Measurements from ENCODE around the gene XXYLT1.
"Not testable (repeated sequence)": the region's sequence is repeated elsewhere in the genome, so short reads cannot be mapped to it uniquely, and the experiment has no call there.

The XXYLT1 gene

GRCh38 chr3:195226900-195227447 is 44.0 kb downstream of the XXYLT1 start:
- no peak for DNase-seq (ENCODE audit: low read depth in 2 of 2)

GRCh38 chr3:195226445-195226844 is 44.5 kb downstream of the XXYLT1 start:
- DNase-seq (ENCODE audit: low read depth in 2 of 2) = no peak

- no peak for DNase-seq (ENCODE audit: low read depth in 2 of 2)
Observed at GRCh38 chr3:195224980-195225580, 45.9 kb downstream of the XXYLT1 start.

GRCh38 chr3:195224156-195224979 is 46.6 kb downstream of the XXYLT1 start:
- DNase-seq (ENCODE audit: low read depth in 2 of 2) = no peak

GRCh38 chr3:195221876-195222617 is 48.9 kb downstream of the XXYLT1 start:
- DNase-seq (ENCODE audit: low read depth in 2 of 2) = no peak

- no peak for DNase-seq (ENCODE audit: low read depth in 2 of 2)
Observed at GRCh38 chr3:195221015-195221853, 49.7 kb downstream of the XXYLT1 start.

- DNase-seq (ENCODE audit: low read depth in 2 of 2) = no peak
Observed at GRCh38 chr3:195219351-195220230, 51.4 kb downstream of the XXYLT1 start.

GRCh38 chr3:195218331-195218730 is 52.6 kb downstream of the XXYLT1 start:
- DNase-seq (ENCODE audit: low read depth in 2 of 2) = not testable (repeated sequence)

GRCh38 chr3:195215576-195215975 is 55.4 kb downstream of the XXYLT1 start:
- not testable (repeated sequence) for DNase-seq (ENCODE audit: low read depth in 2 of 2)

GRCh38 chr3:195214381-195214780 is 56.6 kb downstream of the XXYLT1 start:
- DNase-seq (ENCODE audit: low read depth in 2 of 2) = no peak

GRCh38 chr3:195213639-195214315 is 57.2 kb downstream of the XXYLT1 start:
- DNase-seq (ENCODE audit: low read depth in 2 of 2) = no peak

- no peak for DNase-seq (ENCODE audit: low read depth in 2 of 2)
Observed at GRCh38 chr3:195212749-195213375, 58.1 kb downstream of the XXYLT1 start.

- DNase-seq (ENCODE audit: low read depth in 2 of 2) = no peak
Observed at GRCh38 chr3:195212033-195212748, 58.8 kb downstream of the XXYLT1 start.

- no peak for DNase-seq (ENCODE audit: low read depth in 2 of 2)
Observed at GRCh38 chr3:195210266-195210973, 60.5 kb downstream of the XXYLT1 start.

- DNase-seq (ENCODE audit: low read depth in 2 of 2) = no peak
Observed at GRCh38 chr3:195209847-195210265, 61.1 kb downstream of the XXYLT1 start.

GRCh38 chr3:195209083-195209846 is 61.7 kb downstream of the XXYLT1 start:
- no peak for DNase-seq (ENCODE audit: low read depth in 2 of 2)

GRCh38 chr3:195208631-195209030 is 62.3 kb downstream of the XXYLT1 start:
- DNase-seq (ENCODE audit: low read depth in 2 of 2) = no peak

Data from stimulated activated CD4-positive, alpha-beta T cell treated with anti-CD3 and anti-CD28 coated beads, Interleukin-15, amount 100 ng/mL, for 48 hours (primary cell).